Neuronal stem cell (in vitro differentiated cells): Measurements from ENCODE around the gene NPBWR2.

ENCODE experiments used
- DNase-seq: peaks from one replicate; pipeline ENCODE4 v3.0.0-alpha.2; 2013; ENCODE audit warnings: low spot score
- H2AFZ ChIP-seq: one replicate; pipeline ENCODE4 v1.6.1; 2013; ENCODE audit warnings: mild to moderate bottlenecking, low read length, inconsistent platforms
- H2AK5ac ChIP-seq: 2 replicates; pipeline ENCODE4 v1.6.1; 2013; ENCODE audit warnings: low read depth, mild to moderate bottlenecking, inconsistent platforms, low read length, moderate library complexity, mixed read lengths
- H2BK120ac ChIP-seq: 2 replicates; pipeline ENCODE4 v1.6.1; 2013; ENCODE audit warnings: low read depth, mild to moderate bottlenecking, inconsistent platforms, low read length, moderate library complexity, mixed read lengths
- H2BK12ac ChIP-seq: one replicate; pipeline ENCODE4 v1.6.1; 2013; ENCODE audit warnings: low read length, inconsistent platforms
- H2BK15ac ChIP-seq: 2 replicates; pipeline ENCODE4 v1.6.1; 2013; ENCODE audit warnings: mild to moderate bottlenecking, low read length, inconsistent platforms, mixed read lengths
- H2BK5ac ChIP-seq: one replicate; pipeline ENCODE4 v1.6.1; 2013; ENCODE audit warnings: inconsistent platforms, mild to moderate bottlenecking, low read length, moderate library complexity
- H3K14ac ChIP-seq: one replicate; pipeline ENCODE4 v1.6.1; 2013; ENCODE audit warnings: low read length, inconsistent platforms
- H3K18ac ChIP-seq: 2 replicates; pipeline ENCODE4 v1.6.1; 2013; ENCODE audit warnings: low read length, inconsistent platforms
- H3K23ac ChIP-seq: 2 replicates; pipeline ENCODE4 v1.6.1; 2013; ENCODE audit warnings: low read depth, mild to moderate bottlenecking, mixed read lengths, low read length, inconsistent platforms; ENCODE audit not compliant: poor library complexity
- H3K27ac ChIP-seq: replicated peaks from 3 replicates; pipeline ENCODE4 v1.5.1; 2013; ENCODE audit warnings: low read length, inconsistent platforms
- H3K27me3 ChIP-seq, 3 experiments: 2 replicates each; pipeline ENCODE4 v1.6.1; 2013; ENCODE audit warnings: low read length in 3 of 3, mild to moderate bottlenecking in 2 of 3, inconsistent platforms in 1 of 3, low read depth in 1 of 3, mixed read lengths in 1 of 3, moderate library complexity in 1 of 3; ENCODE audit not compliant: control insufficient read depth in 3 of 3, insufficient read depth in 3 of 3
- H3K36me3 ChIP-seq, 2 donors: replicated peaks in 1 of 2; 2 replicates each; pipeline ENCODE4 v1.6.1; 2013; ENCODE audit warnings: low read length in 2 of 2; ENCODE audit not compliant: control insufficient read depth in 2 of 2, insufficient read depth in 2 of 2
- H3K4ac ChIP-seq: 2 replicates; pipeline ENCODE4 v1.6.1; 2013; ENCODE audit warnings: inconsistent platforms, mild to moderate bottlenecking, low read length, moderate library complexity
- H3K4me1 ChIP-seq, 2 donors: 1 replicate in 1 of 2; 2 replicates in 1 of 2; pipeline ENCODE4 v1.6.1; 2013; ENCODE audit warnings: low read length in 2 of 2, low read depth in 1 of 2; ENCODE audit not compliant: control insufficient read depth in 2 of 2, insufficient read depth in 1 of 2
- H3K4me2 ChIP-seq: one replicate; pipeline ENCODE4 v1.6.1; 2013; ENCODE audit warnings: mild to moderate bottlenecking, low read length, inconsistent platforms; ENCODE audit not compliant: insufficient read depth, poor library complexity, severe bottlenecking
- H3K4me3 ChIP-seq, 2 donors: 2 replicates each; pipeline ENCODE4 v1.5.1; 2013; ENCODE audit warnings: low read length in 2 of 2, mild to moderate bottlenecking in 2 of 2, inconsistent platforms in 1 of 2, moderate library complexity in 1 of 2
- H3K79me1 ChIP-seq: one replicate; pipeline ENCODE4 v1.6.1; 2013; ENCODE audit warnings: low read depth, mild to moderate bottlenecking, inconsistent platforms, low read length, moderate library complexity
- H3K9ac ChIP-seq: one replicate; pipeline ENCODE4 v1.6.1; 2013; ENCODE audit warnings: mild to moderate bottlenecking, low read depth, low read length, inconsistent platforms; ENCODE audit not compliant: poor library complexity
- H3K9me3 ChIP-seq, 2 donors: replicated peaks in 1 of 2; 2 replicates each; pipeline versions ENCODE3 to v1.6.1; 2013; ENCODE audit warnings: low read length in 2 of 2, mild to moderate bottlenecking in 2 of 2, inconsistent platforms in 1 of 2, low read depth in 1 of 2, mixed read lengths in 1 of 2, moderate library complexity in 1 of 2; ENCODE audit not compliant: control insufficient read depth in 2 of 2, insufficient read depth in 1 of 2
- H4K8ac ChIP-seq: one replicate; pipeline ENCODE4 v1.6.1; 2013; ENCODE audit warnings: low read depth, mild to moderate bottlenecking, inconsistent platforms, low read length, moderate library complexity
- H4K91ac ChIP-seq: one replicate; pipeline ENCODE4 v1.6.1; 2013; ENCODE audit warnings: low read length, low read depth, mild to moderate bottlenecking, inconsistent platforms; ENCODE audit not compliant: poor library complexity
- WGBS, 2 donors: extraction: QIAGEN DNeasy Blood & Tissue Kit; methylation state at CpG; one replicate each; pipeline ENCODE4 v1.1.7; 2013; ENCODE audit warnings: missing lambda C conversion rate in 2 of 2, mixed read lengths in 1 of 2; ENCODE audit not compliant: insufficient read length in 2 of 2, insufficient replicate concordance in 1 of 2; ENCODE audit errors: extremely low coverage in 2 of 2; 5-methylcytosine and 5-hydroxymethylcytosine counted together

The NPBWR2 gene

GRCh38 chr20:64069614-64070243, 37.6 kb downstream of the NPBWR2 start:
- WGBS, 2 donors: no CpG with 5 or more reads among the region's 14 CpGs
- Histone ChIP-seq H3K36me3 (peaks cover 14 to 20% of the 10 kb centered on the region in 2 donors), H2BK15ac (no peak overlapping the region), H3K4me2 (no peak overlapping the region), H3K14ac (no peak overlapping the region), H3K4me1 (peaks cover 4 to 6% of the 10 kb centered on the region in 2 donors), H3K4ac (no peak overlapping the region), H2AFZ (no peak overlapping the region), H2AK5ac (peak overlapping the region; percentile 32), H3K27me3 (no peaks in the 10 kb centered on the region), H2BK5ac (peak overlapping the region; percentile 87), H2BK120ac (peak overlapping the region; percentile 72), H2BK12ac (no peak overlapping the region), H3K9me3 (no peaks in the 10 kb centered on the region), H3K27ac (no peak overlapping the region), H3K4me3 (no peak overlapping the region), H3K9ac (no peak overlapping the region), H4K8ac (no peak overlapping the region), H3K18ac (peak overlapping the region; percentile 71), H3K79me1 (peaks cover 2% of the 10 kb centered on the region), H4K91ac (no peak overlapping the region), H3K23ac (peak overlapping the region; percentile 67)
- DNase-seq: peak; percentile 67

- peaks cover 7 to 12% of the 10 kb centered on the region in 2 donors for H3K4me1 ChIP-seq
- peaks cover 4% of the 10 kb centered on the region for H3K79me1 ChIP-seq
- H3K9ac ChIP-seq: no peak overlapping the region
- H3K9me3 ChIP-seq: no peaks in the 10 kb centered on the region
- H2BK120ac ChIP-seq: peak overlapping the region; percentile 72
- H2AFZ ChIP-seq: no peak overlapping the region
- H2BK15ac ChIP-seq: peak overlapping the region; percentile 58
- no peak overlapping the region for H2BK12ac ChIP-seq
- H3K27me3 ChIP-seq: no peaks in the 10 kb centered on the region
- H4K8ac ChIP-seq: no peak overlapping the region
- no peak overlapping the region for H3K4me2 ChIP-seq
- H3K23ac ChIP-seq: peak overlapping the region; percentile 65
- WGBS, 2 donors: no CpG with 5 or more reads among the region's 20 CpGs
- H2BK5ac ChIP-seq: peak overlapping the region; percentile 87
- DNase-seq: no peak
- H3K27ac ChIP-seq: no peak overlapping the region
- H3K18ac ChIP-seq: peak overlapping the region; percentile 71
- H3K36me3 ChIP-seq: peaks cover 14 to 20% of the 10 kb centered on the region in 2 donors
- H4K91ac ChIP-seq: no peak overlapping the region
- peak overlapping the region; percentile 32 for H2AK5ac ChIP-seq
- no peak overlapping the region for H3K14ac ChIP-seq
- no peak overlapping the region for H3K4ac ChIP-seq
- no peak overlapping the region for H3K4me3 ChIP-seq
Measured at GRCh38 chr20:64069209-64069613, 38.2 kb downstream of the NPBWR2 start.

- Histone ChIP-seq H4K8ac (no peak overlapping the region), H2BK120ac (peak overlapping the region; percentile 72), H3K27me3 (no peaks in the 10 kb centered on the region), H3K4me3 (no peak overlapping the region), H2BK5ac (peak overlapping the region; percentile 87), H3K79me1 (peaks cover 8% of the 10 kb centered on the region), H3K4ac (no peak overlapping the region), H3K23ac (peak overlapping the region; percentile 65), H3K18ac (no peak overlapping the region), H3K9ac (no peak overlapping the region), H2AK5ac (no peak overlapping the region), H2AFZ (no peak overlapping the region), H4K91ac (no peak overlapping the region), H3K27ac (no peak overlapping the region), H3K9me3 (no peaks in the 10 kb centered on the region), H2BK15ac (peak overlapping the region; percentile 58), H2BK12ac (no peak overlapping the region), H3K36me3 (peaks cover 14 to 20% of the 10 kb centered on the region in 2 donors), H3K4me1 (peaks cover 11 to 17% of the 10 kb centered on the region in 2 donors), H3K4me2 (no peak overlapping the region), H3K14ac (peak overlapping the region; percentile 3)
- no peak for DNase-seq
- WGBS, 2 donors: no CpG with 5 or more reads among the region's 12 CpGs
Measured at GRCh38 chr20:64068386-64069208, 38.8 kb downstream of the NPBWR2 start.

- Histone ChIP-seq H3K18ac (peak overlapping the region; percentile 28), H3K23ac (peak overlapping the region; percentile 73), H3K4me3 (no peak overlapping the region), H2BK12ac (no peak overlapping the region), H3K9me3 (no peaks in the 10 kb centered on the region), H4K91ac (no peak overlapping the region), H3K27ac (no peak overlapping the region), H3K14ac (no peak overlapping the region), H4K8ac (no peak overlapping the region), H3K79me1 (peaks cover 12% of the 10 kb centered on the region), H2BK120ac (no peak overlapping the region), H2BK15ac (no peak overlapping the region), H3K4ac (no peak overlapping the region), H2AK5ac (no peak overlapping the region), H2AFZ (no peak overlapping the region), H3K9ac (no peak overlapping the region), H3K36me3 (peaks cover 14 to 20% of the 10 kb centered on the region in 2 donors), H3K4me2 (no peak overlapping the region), H3K4me1 (peaks cover 11 to 17% of the 10 kb centered on the region in 2 donors), H3K27me3 (no peaks in the 10 kb centered on the region), H2BK5ac (no peak overlapping the region)
- WGBS, 2 donors: no CpG with 5 or more reads among the region's 12 CpGs
- no peak for DNase-seq
Measured at GRCh38 chr20:64067733-64068307, 39.5 kb downstream of the NPBWR2 start.
